Measurements from ENCODE around the gene NOM1.

Gene NOM1

DNA sequence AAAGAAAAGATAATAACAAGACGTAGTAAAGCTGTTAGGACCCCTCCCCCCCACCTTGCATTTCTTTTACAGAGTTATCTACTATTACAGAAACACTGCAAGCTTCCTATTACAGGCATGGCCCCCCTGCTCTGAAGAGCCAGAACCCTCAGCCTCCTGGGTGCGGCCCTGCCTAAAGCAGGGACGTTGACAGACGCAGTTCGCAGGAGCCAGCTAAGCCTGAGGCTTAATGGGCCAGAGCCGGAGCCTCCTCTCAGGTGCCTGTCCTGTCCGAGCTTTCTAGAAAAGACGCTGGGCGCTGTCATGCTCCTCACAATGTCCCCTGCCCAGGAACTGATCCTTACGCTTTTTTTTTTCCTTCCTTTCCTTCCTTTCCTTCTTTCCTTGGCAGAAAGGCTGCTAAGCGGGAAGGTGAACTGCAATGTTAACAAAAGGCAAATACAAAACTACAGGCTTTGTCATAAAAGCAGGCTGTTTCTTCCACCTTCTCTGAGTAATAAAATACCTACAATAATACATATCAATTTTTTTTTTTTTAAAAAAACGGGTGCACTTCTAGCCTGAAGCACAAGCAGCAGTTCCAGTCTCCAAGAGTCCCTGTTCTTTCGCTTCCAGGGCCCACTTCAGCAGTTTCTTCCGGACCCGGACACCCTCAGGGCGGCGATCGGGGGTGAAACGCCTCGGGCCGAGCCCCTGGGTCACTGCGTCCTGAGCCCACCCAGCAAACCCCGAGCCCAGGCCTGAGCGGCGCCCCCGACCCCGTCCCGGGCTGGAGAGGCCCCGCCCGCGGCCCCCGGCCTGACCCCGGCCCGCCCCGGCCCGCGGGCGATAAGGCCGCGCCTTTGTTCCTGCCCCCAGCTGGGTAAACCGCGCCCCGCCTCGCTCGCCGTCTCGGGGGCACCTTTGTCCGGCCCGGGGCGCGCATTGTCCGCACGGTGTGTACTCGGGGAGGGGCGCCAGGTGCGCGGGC, 49.8 kb downstream of the NOM1 start:
- no peak overlapping the region for H3K4me3 ChIP-seq (ENCODE audit: control insufficient read depth, low read depth, low read length)
- DNase-seq (ENCODE audit: low read depth), result no peak
- TF ChIP-seq, protein P1, sequence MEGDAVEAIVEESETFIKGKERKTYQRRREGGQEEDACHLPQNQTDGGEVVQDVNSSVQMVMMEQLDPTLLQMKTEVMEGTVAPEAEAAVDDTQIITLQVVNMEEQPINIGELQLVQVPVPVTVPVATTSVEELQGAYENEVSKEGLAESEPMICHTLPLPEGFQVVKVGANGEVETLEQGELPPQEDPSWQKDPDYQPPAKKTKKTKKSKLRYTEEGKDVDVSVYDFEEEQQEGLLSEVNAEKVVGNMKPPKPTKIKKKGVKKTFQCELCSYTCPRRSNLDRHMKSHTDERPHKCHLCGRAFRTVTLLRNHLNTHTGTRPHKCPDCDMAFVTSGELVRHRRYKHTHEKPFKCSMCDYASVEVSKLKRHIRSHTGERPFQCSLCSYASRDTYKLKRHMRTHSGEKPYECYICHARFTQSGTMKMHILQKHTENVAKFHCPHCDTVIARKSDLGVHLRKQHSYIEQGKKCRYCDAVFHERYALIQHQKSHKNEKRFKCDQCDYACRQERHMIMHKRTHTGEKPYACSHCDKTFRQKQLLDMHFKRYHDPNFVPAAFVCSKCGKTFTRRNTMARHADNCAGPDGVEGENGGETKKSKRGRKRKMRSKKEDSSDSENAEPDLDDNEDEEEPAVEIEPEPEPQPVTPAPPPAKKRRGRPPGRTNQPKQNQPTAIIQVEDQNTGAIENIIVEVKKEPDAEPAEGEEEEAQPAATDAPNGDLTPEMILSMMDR (conservative IDR thresholded peaks at IDR 0.05; ENCODE audit: control insufficient read depth, insufficient read depth, low read depth, low read length), result no peak

DNA sequence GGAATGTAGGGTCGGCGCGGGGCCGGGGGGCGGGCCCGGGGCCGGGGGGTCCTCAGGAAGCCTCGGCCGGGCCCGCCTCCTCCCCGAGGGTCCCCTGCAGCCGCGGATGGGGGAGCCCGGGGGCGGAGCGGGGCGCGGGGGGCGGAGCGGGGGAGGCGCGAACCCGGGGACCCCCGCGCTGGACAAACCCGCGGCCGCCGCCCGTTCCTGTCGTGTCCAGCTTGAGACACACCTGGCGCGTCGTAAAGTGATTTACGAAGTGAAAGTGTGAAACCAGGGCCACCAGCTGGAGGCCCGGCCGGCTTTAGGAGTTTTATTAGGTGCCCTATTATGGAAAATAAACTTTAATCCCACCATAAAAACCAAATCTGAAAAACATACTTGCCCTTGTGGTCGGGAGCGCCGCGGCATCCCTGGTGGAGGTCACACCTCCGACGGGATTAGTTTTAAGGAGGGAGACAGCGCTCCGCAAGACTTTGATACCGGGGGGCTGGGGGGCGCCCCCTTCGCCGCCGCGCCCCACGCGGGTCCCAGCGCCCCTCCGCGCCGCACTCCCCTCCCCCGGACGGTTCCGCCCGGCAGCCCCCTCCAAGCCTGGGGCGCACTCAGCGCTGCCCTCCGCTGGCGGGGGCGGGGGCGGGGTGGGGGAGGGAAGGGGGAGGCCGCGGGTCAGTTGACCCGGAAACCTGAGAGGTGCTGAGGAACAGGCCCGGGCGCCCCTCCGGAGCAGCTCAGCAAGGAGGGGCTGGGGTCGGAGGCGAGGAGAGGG, 50.6 kb downstream of the NOM1 start:
- no peak overlapping the region for H3K4me3 ChIP-seq (ENCODE audit: control insufficient read depth, low read depth, low read length)
- TF ChIP-seq, protein P1 (conservative IDR thresholded peaks at IDR 0.05; ENCODE audit: control insufficient read depth, insufficient read depth, low read depth, low read length), result no peak
- no peak for DNase-seq (ENCODE audit: low read depth)

DNA sequence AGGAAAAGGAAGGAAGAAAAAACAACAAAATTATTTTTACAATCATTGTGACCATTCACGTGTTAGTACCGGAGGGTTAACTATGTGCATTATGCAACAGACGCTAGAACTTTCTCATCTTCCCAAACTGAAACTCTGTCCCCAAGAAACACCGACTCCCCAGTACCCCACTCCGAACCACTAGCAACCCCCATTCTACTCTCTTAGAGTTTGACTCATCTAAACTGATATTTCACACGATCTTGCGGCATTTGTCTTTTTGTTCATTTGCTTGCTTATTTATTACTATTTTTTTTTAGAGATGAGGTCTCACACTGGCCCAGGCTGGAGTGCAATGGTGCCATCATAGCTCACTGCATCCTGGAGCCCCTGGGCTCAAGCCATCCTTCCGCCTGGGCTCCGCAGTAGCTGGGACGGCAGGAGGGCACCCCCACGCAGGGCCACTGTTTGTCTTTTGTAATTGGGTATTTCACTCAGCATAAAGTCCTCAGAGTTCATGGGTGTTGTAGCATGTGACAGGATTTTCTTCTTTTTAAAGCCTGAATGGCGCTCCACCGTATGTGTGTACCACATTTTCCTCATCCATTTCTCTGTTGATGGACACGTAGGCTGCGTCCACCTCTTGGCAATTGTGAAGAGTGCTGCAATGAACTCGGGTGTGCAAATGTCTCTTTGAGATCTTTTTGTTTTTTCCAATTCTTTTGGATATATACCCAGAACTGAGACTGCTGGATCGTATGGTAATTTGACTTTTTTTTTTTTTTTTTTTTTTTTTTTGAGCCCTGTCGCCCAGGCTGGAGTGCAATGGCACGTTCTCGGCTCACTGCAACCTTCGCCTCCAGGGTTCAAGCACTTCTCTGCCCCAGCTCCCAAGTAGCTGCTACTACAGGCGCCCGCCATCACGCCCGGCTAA, 51.5 kb downstream of the NOM1 start:
- DNase-seq (ENCODE audit: low read depth), result no peak
- no peak overlapping the region for H3K4me3 ChIP-seq (ENCODE audit: control insufficient read depth, low read depth, low read length)
- TF ChIP-seq, protein P1 (conservative IDR thresholded peaks at IDR 0.05; ENCODE audit: control insufficient read depth, insufficient read depth, low read depth, low read length), result no peak

DNA sequence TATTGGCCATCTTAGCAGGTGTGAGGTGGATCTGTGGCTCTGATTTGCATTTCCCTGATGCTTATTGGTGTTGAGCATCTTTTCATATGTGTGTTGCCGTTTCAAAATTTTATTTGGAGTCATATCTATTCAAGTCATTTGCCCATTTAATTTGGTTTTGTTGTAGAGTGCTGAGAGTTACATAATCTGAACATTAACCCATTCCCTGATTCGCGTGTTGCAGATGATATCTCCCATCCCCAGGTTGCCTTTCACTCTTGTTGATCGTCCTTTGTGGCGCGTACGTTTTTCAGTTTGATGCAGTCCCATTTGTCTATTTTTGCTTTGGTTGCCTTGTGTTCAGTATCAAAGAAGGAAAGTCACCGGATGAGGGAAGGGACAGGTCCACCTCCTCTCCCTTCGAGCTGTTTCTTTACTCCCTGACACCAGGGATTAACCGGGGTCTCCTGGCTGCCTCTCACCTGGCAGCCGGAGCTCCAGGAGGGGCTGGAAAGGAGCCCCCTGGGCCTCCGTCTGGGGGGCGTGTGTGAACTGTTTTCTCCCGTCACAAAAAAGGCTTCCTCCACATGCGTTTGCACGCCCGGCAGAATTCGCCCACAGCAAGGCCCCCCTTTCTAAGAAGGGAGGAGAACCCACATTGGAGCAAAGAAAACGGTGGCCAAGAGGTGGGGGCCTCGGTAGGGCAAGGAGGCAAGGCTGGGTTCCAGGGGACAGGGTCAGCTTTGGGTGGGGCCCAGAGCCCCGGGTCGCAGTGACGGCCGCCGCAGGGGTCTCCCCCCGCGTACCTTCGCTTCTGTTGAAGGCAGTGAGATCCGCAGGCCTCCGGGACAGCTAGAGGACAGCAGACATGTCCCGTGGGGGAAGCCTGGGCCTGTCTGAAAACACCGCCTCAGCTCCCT, 52.7 kb downstream of the NOM1 start:
- TF ChIP-seq, protein P1 (conservative IDR thresholded peaks at IDR 0.05; ENCODE audit: control insufficient read depth, insufficient read depth, low read depth, low read length), result no peak

GRCh38 chr7:157002819-157003421, 53.4 kb downstream of the NOM1 start:
- DNase-seq (ENCODE audit: low read depth), result no peak
- H3K4me3 ChIP-seq (ENCODE audit: control insufficient read depth, low read depth, low read length), result no peak overlapping the region
- TF ChIP-seq, protein P1 (conservative IDR thresholded peaks at IDR 0.05; ENCODE audit: control insufficient read depth, insufficient read depth, low read depth, low read length), result no peak

More for the DNA sequence above, 52.7 kb downstream of the NOM1 start:
- no peak for DNase-seq (ENCODE audit: low read depth)
- no peak overlapping the region for H3K4me3 ChIP-seq (ENCODE audit: control insufficient read depth, low read depth, low read length)

Data from fibroblast of mammary gland (primary cell).